HG03378 (cell line): Measurements from ENCODE around the gene EEA1.
"Not testable (repeated sequence)": the region's sequence is repeated elsewhere in the genome, so short reads cannot be mapped to it uniquely, and the experiment has no call there.

Source experiments
- ATAC-seq: cut with Tn5 transposase; IDR thresholded peaks from one replicate; pipeline ENCODE4 v1.9.1; 2021; ENCODE audit warnings: mild to moderate bottlenecking, moderate library complexity; ENCODE audit not compliant: unreplicated experiment

Gene EEA1

DNA sequence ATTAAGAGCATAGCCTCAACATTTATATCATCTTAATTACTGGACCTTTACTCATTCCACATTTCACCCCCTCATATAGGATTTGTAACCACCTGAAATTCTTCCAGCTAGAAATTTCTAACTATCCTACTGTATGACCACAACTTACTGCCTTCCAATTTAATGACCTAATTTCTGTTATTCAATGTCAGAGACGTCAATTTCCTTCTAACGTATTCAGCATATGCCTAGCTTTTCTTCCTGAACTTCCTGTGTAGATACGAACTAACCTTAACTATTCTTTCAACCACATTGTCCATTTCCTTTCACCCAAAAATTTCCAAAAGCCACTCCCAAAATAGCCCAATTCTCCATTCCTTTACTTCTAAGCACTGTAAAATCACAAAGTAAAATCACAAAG, 108.0 kb downstream of the EEA1 start:
- ATAC-seq: no peak

DNA sequence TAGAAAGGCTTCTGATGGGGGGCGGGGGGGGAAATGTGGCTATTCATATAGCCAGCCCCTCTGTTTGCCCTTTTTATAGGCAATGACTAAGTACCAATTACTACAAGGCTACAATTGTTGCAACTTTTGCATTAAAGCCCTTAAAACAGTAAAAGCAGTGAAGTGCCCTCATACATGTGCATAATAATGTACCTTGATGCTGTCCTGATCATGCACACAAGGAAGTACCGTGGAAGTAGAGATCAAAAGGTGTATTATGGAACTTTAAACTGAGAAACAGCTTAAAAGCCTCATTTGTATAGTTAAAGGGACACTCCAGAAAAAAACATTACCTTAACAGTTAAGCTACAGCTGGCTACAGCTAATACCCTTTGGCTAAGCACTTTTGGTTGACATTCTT, 114.5 kb downstream of the EEA1 start:
- ATAC-seq: no peak

DNA sequence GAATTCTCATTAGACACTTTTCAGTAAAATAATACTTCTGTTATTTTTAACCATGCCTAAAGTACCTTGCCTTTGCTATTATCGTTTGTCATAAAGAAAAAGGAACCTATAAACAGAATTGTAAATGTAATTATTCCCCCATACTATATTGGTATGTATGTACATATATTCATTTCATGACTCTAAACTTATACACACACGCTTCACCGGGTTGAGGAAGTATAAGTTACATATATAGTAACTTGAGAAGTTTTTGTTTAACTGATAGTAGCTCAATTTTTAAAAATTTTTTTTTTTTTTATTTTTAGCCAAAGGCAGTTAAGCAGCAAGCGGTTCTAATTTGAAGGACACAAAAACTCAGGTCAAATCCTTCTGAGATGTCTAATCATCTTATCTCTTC, 118.7 kb downstream of the EEA1 start:
- ATAC-seq: peak; percentile 95

- ATAC-seq: no peak
These were observed 125.2 kb downstream of the EEA1 start for GRCh38 chr12:92803903-92804302.

DNA sequence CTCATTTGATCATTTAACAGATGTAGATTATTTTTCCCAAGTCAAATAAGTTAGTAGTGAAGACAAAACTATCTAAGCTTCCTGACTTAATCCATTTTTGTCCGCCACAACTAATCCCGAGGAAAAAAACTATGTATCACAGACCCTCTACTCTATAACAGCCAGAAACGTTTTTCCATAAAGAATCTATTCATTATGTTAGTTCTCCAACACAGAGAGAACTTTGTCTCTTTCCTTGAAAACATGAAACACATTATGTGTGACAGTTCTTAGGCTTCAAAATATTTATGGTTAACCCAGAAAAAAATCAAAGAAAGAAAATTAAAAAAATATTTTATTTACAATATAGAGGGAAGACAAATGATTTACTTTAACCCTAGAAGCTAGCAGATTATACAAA, 126.2 kb downstream of the EEA1 start:
- ATAC-seq: no peak

GRCh38 chr12:92796650-92797049, 132.4 kb downstream of the EEA1 start:
- no peak for ATAC-seq

DNA sequence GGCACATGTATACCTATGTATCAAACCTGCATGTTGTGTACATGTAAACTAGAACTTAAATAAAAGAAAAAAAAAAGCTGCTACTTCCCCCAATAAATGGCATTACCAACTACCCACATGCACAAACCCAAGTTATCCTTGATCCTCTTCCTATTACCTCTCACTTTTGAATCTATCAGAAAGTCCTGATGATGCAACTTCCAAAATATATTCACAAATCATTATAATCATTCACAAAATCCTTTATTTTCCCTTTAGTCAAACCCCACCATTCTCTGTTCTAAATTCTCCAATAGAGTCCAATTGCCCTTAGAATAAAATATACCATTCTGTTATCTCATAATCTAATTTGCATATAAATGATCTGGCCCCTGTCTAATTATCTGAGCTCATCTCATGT, 134.3 kb downstream of the EEA1 start:
- ATAC-seq: no peak

DNA sequence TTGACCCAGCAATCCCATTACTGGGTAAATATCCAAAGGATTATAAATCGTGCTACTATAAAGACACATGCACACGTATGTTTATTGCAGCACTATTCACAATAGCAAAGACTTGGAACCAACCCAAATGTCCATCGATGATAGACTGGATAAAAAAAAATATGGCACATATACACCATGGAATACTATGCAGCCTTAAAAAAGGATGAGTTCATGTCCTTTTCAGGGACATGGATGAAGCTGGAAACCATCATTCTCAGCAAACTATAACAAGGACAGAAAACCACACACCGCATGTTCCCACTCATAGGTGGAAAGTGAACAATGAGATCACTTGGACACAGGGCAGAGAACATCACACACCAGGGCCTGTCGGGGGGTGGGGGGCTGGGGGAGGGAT, 134.7 kb downstream of the EEA1 start:
- ATAC-seq: not testable (repeated sequence)

GRCh38 chr12:92786045-92786444, 143.1 kb downstream of the EEA1 start:
- ATAC-seq: no peak

DNA sequence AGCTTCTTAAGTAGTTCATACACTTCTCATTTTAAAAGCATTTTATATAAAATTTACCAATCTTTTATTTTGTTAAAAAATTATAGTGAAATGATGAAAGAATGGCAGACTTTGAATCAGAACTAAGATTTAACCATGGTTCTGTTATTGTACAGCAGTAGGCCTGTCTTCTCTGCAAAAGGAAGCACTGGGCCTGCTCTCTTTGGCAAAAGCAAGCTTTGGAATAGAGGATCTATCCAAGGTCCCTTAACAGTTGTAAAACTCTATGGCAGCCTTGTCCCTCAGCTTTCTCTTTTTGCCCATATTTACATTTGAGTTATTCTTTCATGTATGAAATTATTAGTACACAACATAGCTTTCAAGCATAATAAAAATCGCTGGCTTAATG, 143.5 kb downstream of the EEA1 start:
- no peak for ATAC-seq

- peak; percentile 98 for ATAC-seq
These were observed 144.1 kb downstream of the EEA1 start for GRCh38 chr12:92784797-92785562.

- ATAC-seq: no peak
These were observed 144.7 kb downstream of the EEA1 start for GRCh38 chr12:92784356-92784755.

DNA sequence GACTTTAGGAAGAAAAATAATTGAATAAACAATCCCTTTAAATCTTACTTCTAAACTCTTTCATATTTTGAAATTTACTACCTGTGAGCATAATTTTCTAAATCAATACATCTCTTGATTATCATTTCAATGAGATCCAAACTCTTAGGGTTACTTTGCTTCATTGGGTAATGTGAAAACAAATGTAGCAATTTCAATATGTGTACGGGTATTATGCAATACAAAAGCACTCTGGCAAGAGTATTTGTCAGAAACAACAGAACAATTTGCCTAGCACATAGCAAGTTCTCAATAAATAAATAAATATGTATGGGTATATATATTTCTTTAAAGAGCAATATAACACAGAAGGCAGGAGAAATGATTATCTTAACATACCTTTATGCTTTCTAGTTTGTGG, 149.2 kb downstream of the EEA1 start:
- ATAC-seq: no peak

GRCh38 chr12:92778525-92778924, 150.6 kb downstream of the EEA1 start:
- ATAC-seq: no peak

DNA sequence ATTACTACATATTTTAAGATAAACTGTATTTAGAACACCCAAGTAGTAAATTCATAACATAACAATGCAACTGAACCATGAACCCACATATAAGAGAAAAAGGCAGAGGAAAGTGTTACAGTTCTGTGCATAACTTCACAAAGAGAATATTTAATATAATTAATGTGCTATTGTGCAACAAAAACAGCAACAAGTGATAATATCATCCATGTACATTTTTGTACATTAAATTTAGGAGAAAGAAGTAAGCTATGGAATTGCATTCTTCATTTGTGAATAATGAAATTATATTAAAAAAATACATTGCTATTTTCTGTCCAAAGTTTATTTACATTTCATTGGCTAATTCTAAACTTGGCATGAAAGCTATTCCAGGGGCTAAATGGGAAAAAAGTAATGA, 153.7 kb downstream of the EEA1 start:
- no peak for ATAC-seq

- no peak for ATAC-seq
These were observed 158.1 kb downstream of the EEA1 start for GRCh38 chr12:92771001-92771400.

DNA sequence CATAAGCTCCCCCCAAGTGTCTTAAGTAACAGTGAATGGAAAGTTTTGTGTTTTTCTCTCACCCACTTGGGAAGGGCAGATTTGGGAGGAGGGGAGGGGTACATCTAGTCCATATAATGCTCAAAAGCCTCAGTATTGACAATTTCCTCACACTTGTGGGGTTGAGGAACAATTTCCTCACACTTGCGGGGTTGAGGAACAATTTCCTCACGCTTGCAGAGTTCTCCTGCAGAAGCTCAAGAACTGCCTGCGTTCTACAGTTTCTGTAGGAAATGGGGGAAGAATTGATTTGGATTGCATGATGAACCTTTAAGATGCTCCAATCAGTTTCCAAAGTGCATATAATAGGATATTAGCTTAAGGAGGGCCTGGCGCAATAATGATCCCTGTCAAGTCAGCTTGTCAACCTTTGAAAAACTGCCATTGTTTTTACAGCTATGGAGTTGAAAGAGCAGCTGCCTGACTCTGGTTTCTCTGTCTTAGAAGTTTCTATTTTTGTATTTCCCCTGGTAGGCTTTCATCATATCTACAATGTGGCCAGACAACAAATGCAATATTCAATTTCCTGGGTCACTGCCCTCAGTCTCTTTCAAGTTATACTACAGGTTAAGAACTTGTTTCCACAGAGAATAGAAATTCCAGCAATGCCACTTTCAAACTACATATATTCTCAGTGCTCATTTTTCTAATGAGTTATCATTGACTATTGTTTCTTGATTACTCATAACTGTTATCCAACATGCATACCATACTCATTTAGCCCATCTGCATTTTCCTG, 159.8 kb downstream of the EEA1 start:
- peak; percentile 82 for ATAC-seq

GRCh38 chr12:92765871-92766270, 163.2 kb downstream of the EEA1 start:
- no peak for ATAC-seq

- no peak for ATAC-seq
These were observed 164.3 kb downstream of the EEA1 start for GRCh38 chr12:92764831-92765230.

DNA sequence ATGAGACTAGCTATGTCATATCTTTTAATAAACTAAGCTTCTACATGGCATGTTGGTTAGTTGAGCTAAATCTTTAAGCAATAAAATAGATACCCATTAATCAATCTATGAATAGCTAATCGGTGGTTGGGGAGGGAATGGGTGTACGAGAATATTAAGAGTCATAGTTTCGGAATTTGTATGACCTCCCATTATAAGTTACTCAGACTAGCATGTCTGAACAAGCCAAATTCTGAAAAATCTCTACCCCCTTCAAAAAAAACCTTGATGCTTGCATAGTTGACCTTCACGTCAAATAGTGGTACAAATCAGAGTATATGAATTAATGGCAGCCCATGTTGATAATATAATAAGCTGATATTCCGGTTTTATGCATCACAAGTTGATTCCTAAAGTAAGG, 166.3 kb downstream of the EEA1 start:
- no peak for ATAC-seq

GRCh38 chr12:92759634-92760268, 169.3 kb downstream of the EEA1 start:
- no peak for ATAC-seq

DNA sequence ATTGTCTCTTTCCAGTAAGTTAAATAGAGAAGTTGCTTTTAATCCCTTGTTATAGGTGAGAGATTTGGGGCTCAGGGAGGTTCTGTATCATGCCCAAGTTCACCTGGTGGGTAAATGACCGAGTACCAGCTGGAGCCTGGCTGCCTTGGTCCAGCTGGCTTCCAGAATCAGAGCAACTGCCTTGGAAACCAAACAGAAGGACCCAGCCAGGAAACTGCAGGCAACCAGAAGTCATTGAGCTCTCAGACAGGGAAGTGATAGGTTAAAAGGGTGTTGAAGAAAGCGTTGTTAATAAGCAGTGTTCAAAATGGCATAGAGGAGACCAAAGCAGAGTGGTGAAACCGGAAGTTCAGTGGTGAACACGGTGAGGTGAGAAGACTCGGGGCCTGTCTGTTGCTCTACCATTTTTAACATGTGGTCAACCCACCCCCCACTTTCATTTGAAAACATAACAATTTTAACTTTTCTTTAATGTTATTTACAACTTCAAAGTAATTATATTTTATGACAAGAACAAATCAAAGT, 171.4 kb downstream of the EEA1 start:
- ATAC-seq: no peak
